HG03135 (cell line): ENCODE measurements around the gene UBE2G2.
"Not testable (repeated sequence)": the region's sequence is repeated elsewhere in the genome, so short reads cannot be mapped to it uniquely, and the experiment has no call there.

Experiments used
- ATAC-seq: cut with Tn5 transposase; IDR thresholded peaks from one replicate; pipeline ENCODE4 v1.9.1; 2021; ENCODE audit warnings: mild to moderate bottlenecking, moderate library complexity; ENCODE audit not compliant: unreplicated experiment

Gene UBE2G2

GRCh38 chr21:44836666-44837471 lies 35.2 kb upstream of the UBE2G2 start:
- ATAC-seq = no peak

DNA sequence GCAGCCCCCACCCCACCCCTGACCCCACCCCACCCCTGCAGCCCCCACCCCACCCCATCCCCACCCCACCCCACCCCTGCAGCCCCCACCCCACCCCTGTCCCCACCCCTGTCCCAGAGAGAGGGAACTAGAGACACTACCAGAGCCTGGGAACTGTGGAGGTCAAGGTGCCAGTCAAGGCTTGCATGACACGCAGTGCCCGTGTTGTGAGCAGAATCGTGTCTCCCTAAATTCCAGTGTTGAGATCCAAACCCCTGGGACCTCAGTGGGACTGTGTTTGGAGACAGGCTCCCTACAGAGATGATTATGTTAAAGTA lies 34.7 kb upstream of the UBE2G2 start:
- ATAC-seq = no peak

- no peak for ATAC-seq
These were observed 34.0 kb upstream of the UBE2G2 start for GRCh38 chr21:44835647-44835973.

GRCh38 chr21:44834951-44835646 lies 33.5 kb upstream of the UBE2G2 start:
- ATAC-seq = no peak

DNA sequence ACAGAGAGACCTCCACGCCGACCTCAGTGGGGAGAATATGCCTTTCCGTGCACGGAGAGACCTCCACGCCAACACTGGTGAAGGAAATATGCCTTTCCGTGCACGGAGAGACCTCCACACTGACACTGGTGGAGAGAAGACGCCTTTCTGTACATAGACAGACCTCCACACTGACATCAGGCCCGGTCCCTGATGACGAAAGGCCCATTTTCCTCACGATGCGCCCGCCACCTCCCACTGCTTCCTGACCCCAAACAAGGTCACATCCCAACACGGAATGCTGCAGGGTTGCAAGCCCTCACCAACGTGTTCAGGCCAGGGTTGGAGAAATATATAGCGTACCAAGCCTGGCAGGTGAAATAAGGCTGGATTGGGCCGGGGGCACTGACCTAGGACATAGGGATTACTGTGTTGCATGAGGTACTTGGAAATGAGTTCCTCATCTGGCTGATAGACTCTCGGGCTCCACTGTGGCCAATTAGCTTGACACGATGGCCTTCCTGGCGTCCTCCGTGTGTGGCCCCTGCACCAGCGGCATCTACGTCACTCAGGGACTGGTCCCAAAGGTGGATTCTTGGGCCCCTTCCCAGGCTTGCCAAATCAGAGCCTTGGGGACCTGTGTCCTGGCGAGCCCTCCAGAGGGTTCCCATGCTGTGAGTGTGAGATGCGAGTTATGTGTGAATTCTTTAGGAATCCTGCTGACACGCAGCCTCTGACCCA lies 32.8 kb upstream of the UBE2G2 start:
- ATAC-seq = no peak

GRCh38 chr21:44833663-44834062 lies 32.0 kb upstream of the UBE2G2 start:
- no peak for ATAC-seq

DNA sequence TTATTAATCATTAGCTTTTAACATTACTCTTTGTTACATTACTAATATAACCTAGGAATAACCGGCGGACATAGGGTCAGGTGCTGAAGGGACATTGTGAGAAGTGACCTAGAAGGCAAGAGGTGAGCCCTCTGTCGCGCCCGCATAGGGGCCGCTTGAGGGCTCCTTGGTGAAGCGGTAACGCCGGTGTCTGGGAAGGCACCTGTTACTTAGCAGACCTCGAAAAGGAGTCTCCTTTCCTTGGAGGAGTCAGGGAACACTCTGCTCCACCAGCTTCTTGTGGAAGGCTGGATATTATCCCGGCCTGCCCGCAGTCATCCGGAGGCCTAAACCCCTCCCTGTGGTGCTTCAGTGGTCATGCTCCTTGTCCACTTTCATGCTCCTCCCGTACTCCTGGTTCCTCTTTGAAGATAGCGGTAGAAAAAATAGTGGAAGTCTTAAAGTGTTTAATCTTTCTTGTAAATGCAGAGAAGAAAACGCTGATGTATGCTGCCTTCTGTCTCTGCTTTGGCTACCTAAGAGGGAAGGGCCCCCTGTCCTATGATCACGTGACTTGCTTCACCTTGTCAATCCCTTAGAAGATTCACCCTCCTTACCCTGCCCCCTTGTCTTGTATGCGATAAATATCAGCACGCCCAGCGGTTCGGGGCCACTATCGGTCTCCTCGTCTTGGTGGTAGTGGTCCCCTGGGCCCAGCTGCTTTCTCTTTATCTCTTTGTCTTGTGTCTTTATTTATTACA lies 31.1 kb upstream of the UBE2G2 start:
- not testable (repeated sequence) for ATAC-seq

DNA sequence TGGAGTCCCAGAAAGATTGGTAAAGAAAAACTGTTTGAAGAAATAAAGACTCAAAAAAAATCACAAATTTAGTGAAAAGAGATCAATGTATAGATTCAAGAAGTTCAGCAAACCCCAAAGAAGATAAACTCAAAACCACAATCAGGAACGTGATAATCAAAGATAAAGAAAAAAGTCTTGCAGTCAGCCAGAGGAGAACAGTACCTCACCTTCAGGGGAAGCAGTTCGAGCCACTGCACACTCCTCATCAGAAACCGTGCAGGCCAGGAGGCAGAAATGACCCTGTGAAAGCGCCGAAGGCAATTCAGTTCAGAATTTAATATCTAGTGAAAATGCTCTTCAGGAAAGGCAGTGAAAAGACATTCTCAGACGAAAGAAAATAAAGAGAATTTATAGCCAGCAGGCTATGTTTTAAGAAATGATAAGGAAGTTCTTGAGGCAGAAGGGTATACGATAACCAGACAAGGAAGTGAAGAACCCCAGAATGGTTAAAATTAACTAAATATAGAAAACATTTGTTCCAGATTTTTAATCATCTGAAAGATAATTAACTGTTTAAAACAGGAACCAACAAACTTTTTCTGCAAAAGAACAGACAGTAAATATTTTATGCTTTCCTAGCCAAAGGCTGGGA lies 29.7 kb upstream of the UBE2G2 start:
- ATAC-seq = no peak

DNA sequence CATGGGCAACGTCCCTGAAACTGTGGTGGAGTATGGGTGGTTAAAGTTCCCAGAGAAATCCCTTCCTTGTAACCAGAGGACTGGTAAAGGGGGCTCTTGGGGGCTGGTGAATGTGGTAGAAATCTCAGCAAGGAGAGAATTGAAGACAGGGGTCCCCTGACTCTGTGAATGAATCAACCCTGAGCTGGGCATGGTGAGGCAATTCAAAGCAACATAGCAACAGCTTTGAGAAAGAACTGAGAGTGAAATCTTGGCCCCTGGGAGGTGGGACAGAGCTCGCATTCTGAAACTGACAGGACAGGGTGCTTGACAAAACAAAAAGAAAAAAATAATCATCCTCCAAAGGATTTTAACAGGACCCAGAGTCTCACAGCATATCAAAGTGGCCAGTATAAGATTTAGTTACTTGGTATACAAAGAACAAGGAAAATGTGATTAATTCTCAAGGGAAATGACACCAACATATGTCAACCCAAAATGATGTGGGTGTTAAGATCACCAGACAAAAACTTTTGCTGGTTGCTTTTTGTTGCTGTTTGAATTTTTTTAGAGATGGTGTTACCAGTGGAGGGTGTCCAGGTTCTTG lies 28.0 kb upstream of the UBE2G2 start:
- no peak for ATAC-seq

DNA sequence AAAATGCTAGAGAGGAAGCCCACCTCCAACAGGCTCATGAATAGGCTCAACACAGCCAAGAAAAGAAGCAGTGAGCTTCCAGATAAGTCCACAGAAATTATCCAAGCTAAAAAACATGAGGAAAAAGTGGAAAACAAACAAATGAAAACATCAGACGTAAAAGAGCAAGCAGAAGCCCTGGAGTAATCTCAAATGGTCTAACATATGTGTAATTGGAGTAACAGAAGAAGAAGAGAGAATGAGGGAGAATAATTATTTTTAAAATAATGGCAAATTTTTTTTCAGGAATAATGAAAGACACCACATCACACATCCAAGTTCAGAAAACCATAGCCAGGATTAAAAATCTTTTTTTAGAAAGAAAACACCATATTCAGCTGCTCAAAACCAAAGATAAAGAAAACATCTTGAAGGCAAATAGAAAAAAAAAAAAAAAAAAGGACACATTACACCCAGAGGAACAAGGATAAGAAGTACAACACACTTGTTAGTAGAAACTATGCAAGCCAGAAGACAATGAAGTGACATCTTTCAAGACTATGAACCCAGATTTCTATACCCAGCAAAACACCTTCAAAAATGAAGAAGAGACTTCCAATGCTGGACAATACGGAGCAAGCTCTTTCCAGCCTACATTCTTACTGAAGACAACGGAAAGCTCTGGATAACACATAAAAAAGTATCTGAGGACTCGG lies 26.9 kb upstream of the UBE2G2 start:
- ATAC-seq = no peak

GRCh38 chr21:44823179-44823660 lies 21.6 kb upstream of the UBE2G2 start:
- ATAC-seq = no peak

DNA sequence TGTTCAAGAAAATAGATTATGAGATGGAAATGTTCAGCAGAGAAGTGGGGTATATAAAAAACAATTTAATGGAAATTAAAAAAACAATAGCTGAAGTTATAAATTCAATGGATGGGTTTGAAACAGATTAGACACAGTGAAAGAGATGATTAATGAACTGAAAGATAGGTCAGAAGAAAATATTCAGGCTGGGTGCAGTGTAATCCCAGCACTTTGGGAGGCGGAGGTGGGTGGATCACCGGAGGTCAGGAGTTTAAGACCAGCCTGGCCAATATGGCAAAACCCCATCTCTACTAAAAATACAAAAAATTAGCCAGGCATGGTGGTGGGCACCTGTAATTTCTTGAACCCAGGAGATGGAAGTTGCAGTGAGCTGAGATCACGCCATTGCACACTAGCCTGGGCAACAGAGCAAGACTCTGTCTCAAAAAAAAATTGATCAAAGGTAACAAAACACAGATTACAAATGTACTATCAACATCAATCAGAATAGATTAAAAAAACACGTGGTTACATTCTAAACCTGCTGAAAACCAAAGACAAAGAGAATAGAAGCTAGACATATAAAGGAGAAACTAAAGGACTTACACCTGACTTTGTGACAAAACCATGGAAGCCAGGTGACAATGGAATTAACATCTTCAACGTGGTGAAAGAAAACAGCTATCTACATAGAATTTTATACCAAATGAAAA lies 21.0 kb upstream of the UBE2G2 start:
- no peak for ATAC-seq

GRCh38 chr21:44820851-44821250 lies 19.2 kb upstream of the UBE2G2 start:
- no peak for ATAC-seq

- ATAC-seq = no peak
These were observed 17.9 kb upstream of the UBE2G2 start for GRCh38 chr21:44819283-44820243.

DNA sequence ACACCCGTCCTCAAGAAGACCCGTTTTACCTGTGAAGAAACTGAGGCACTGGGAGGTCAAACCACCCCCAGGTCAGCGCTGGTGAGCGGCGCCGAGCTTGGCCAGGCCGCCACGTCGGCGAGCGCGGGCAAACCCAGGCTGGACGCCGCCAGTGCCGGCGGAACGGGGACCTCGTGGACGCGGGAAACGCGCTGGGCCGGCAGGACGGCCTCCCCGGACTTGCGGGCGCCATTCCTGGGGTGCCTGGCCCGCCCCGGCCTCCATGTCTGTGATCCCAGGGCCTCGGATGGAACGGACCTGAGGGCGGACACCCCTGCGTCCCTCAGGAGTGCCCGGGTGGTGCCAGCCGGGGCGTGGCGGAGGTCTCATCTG lies 17.0 kb upstream of the UBE2G2 start:
- no peak for ATAC-seq

GRCh38 chr21:44817914-44818639 lies 16.5 kb upstream of the UBE2G2 start, which contains the start of gene SUMO3:
SUMO3 (minus strand) TSS chr21:44818062; CDS start chr21:44817968, 94 bp downstream.
- peak; percentile 53 for ATAC-seq

DNA sequence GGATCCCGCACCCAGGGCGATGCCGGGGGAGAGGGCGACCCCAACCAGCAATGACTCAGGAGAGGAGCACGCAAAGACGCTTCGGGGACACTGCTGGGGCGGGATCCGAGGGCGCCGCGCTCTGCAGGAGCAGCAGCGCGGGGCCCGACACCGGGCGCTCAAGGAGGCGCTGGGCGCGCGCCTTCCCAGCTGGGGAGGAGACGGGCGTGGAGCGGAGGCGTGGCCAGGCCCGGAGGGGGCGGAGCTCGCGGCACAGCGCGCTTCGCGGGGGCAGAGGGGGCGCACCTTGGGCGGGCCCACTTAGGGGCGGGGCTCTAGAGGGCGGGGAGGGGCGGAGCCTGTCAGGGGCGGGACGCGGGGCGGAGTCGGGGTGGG lies 15.9 kb upstream of the UBE2G2 start:
- ATAC-seq = peak; percentile 67
